Measurements from ENCODE around the gene TMEM212.
A peak's percentile ranks its signal among the peaks of the same experiment; 100 is the strongest.

GRCh38 chr3:171829841-171830517, 13.2 kb upstream of the TMEM212 start:
- no peak for TF ChIP-seq EZH2 (IDR thresholded peaks at IDR 0.05; ENCODE audit: borderline replicate concordance, low read depth, low read length, severe bottlenecking)
- TF ChIP-seq POLR2A (IDR thresholded peaks at IDR 0.05; ENCODE audit: low read depth, low read length): no peak
- TF ChIP-seq CTCF (IDR thresholded peaks at IDR 0.05; ENCODE audit: extremely low read depth in 1 of 2, insufficient read depth in 1 of 2, low read depth in 1 of 2, low read length in 2 of 2): peak; percentile 74 to 81
- TF ChIP-seq POLR2AphosphoS5 (IDR thresholded peaks at IDR 0.05; ENCODE audit: insufficient read depth, low read depth, low read length): peak; percentile 11

Data from endothelial cell of umbilical vein (primary cell).